HCT116 (cell line): Measurements from ENCODE around the gene FBXL15. TPM values are rescaled to one million over a fixed set of nuclear protein-coding genes. Genes with fewer than 3 reads are reported as not detected.
A peak's percentile ranks its signal among the peaks of the same experiment; 100 is the strongest.

ENCODE experiments used
- ATAC-seq: fragments of 200-7000 bp; cut with Tn5 transposase; 2 replicates; pipeline ENCODE4 v1.9.1; 2020; ENCODE audit warnings: mild to moderate bottlenecking, moderate library complexity
- BruUV-seq: library from RNA; stranded (reverse); fragments of 400-500 nt; replicated peaks from 2 replicates; lab custom pipeline; 2021; lab: Mats Ljungman, UMichigan
- CTCF ChIA-PET: fragments of 300-600 bp; sonication (Branson Sonifier 250); formaldehyde crosslinking; loops from one replicate; lab custom pipeline; 2021; ENCODE audit warnings: antibody characterized with exemption; lab: Charles Lee
- POLR2A ChIA-PET: fragments of 300-600, 350-600 bp; sonication (Branson Sonifier 250); formaldehyde crosslinking; loops from one replicate; lab custom pipeline; 2021; ENCODE audit warnings: antibody characterized with exemption; lab: Charles Lee
- RAD21 ChIA-PET, 2 experiments: fragments of 300-600 bp; sonication (Branson Sonifier 250); formaldehyde crosslinking; loops; one replicate each; lab custom pipeline; 2023; ENCODE audit warnings: low total read pairs in 2 of 2; ENCODE audit not compliant: uncharacterized antibody in 2 of 2, unreplicated experiment in 2 of 2, low non-redundant PET in 1 of 2; lab: Charles Lee
- DNase-seq: peaks from one replicate; pipeline ENCODE4 v3.0.0-alpha.2; 2010; ENCODE audit warnings: low read depth, low spot score
- H2AFZ ChIP-seq: fragments of 200-600 bp; shearing (Covaris generic), sonication (generic); 2 replicates; pipeline ENCODE4 v1.6.1; 2017; ENCODE audit warnings: low read depth, mixed run types, mixed read lengths, antibody characterized with exemption, low read length; ENCODE audit not compliant: poor library complexity, severe bottlenecking
- H3K27ac ChIP-seq: 2 replicates; pipeline ENCODE4 v1.5.1; 2012; ENCODE audit warnings: low read depth, low read length
- H3K27me3 ChIP-seq: fragments of 200-600 bp; sonication (generic); 2 replicates; pipeline ENCODE4 v1.6.1; 2016; ENCODE audit warnings: mixed run types, low read length, mixed read lengths; ENCODE audit not compliant: insufficient read depth
- H3K36me3 ChIP-seq, 2 experiments: fragments of 200-500 bp in 1 of 2; fragments of 200-600 bp in 1 of 2; sonication (Bioruptor generic) in 1 of 2; sonication (generic) in 1 of 2; 2 replicates each; pipeline versions ENCODE4 v1.5.1 to v1.6.1; 2014 to 2016; ENCODE audit warnings: low read length in 2 of 2, inconsistent platforms in 1 of 2, mixed read lengths in 1 of 2, mixed run types in 1 of 2; ENCODE audit not compliant: insufficient read depth in 2 of 2, control insufficient read depth in 1 of 2
- H3K4me1 ChIP-seq, 2 experiments: fragments of 200-600 bp in 1 of 2; sonication (generic) in 1 of 2; 2 replicates each; pipeline versions ENCODE4 v1.5.1 to v1.6.1; 2012 to 2017; ENCODE audit warnings: low read length in 2 of 2, inconsistent platforms in 1 of 2, mild to moderate bottlenecking in 1 of 2, mixed read lengths in 1 of 2, mixed run types in 1 of 2, moderate library complexity in 1 of 2; ENCODE audit not compliant: insufficient read depth in 2 of 2, control insufficient read depth in 1 of 2
- H3K4me2 ChIP-seq: fragments of 200-600 bp; sonication (generic); 2 replicates; pipeline ENCODE4 v1.6.1; 2017; ENCODE audit warnings: mixed run types, low read length, mixed read lengths
- H3K4me3 ChIP-seq, 2 experiments: fragments of 200-600 bp in 1 of 2; sonication (generic) in 1 of 2; replicated peaks in 1 of 2; 2 replicates each; pipeline ENCODE4 v1.5.1; 2011 to 2016; ENCODE audit warnings: low read length in 2 of 2, control low read depth in 1 of 2, low read depth in 1 of 2, mild to moderate bottlenecking in 1 of 2, mixed read lengths in 1 of 2, mixed run types in 1 of 2
- H3K79me2 ChIP-seq: fragments of 200-600 bp; sonication (generic); 2 replicates; pipeline ENCODE4 v1.6.1; 2017; ENCODE audit warnings: mild to moderate bottlenecking, mixed run types, low read length, moderate library complexity, mixed read lengths; ENCODE audit not compliant: insufficient read depth
- H3K9ac ChIP-seq: fragments of 200-600 bp; sonication (generic); 2 replicates; pipeline ENCODE4 v1.6.1; 2016; ENCODE audit warnings: low read length, mixed read lengths
- H3K9me2 ChIP-seq: fragments of 200-600 bp; sonication (generic), shearing (Covaris generic); 2 replicates; pipeline ENCODE4 v1.6.1; 2017; ENCODE audit warnings: mixed run types, mild to moderate bottlenecking, moderate library complexity; ENCODE audit not compliant: insufficient read depth
- H3K9me3 ChIP-seq, 2 experiments: fragments of 200-500 bp in 1 of 2; fragments of 200-600 bp in 1 of 2; sonication (Bioruptor generic) in 1 of 2; sonication (generic) in 1 of 2; 2 replicates each; pipeline ENCODE4 v1.6.1; 2014 to 2017; ENCODE audit warnings: low read length in 2 of 2, mixed read lengths in 2 of 2, inconsistent platforms in 1 of 2, low read depth in 1 of 2, mild to moderate bottlenecking in 1 of 2, mixed run types in 1 of 2, moderate library complexity in 1 of 2; ENCODE audit not compliant: control insufficient read depth in 1 of 2, insufficient read depth in 1 of 2
- H4K20me1 ChIP-seq: fragments of 200-600 bp; sonication (generic), shearing (Covaris generic); 2 replicates; pipeline ENCODE4 v1.6.1; 2017; ENCODE audit warnings: mixed run types, mild to moderate bottlenecking, moderate library complexity; ENCODE audit not compliant: insufficient read depth
- CEBPB ChIP-seq: IDR thresholded peaks from 2 replicates; pipeline ENCODE4 v1.6.1; 2012; ENCODE audit warnings: low read depth
- CTCF ChIP-seq, 3 experiments: fragments of 200-600 bp in 1 of 3; sonication (generic) in 1 of 3; IDR thresholded peaks in 2 of 3; conservative IDR thresholded peaks in 1 of 3; 2 replicates each; pipeline ENCODE4 v1.5.1; 2012 to 2017; ENCODE audit warnings: low read depth in 2 of 3, low read length in 2 of 3, antibody characterized with exemption in 1 of 3, borderline replicate concordance in 1 of 3, control low read depth in 1 of 3, mild to moderate bottlenecking in 1 of 3, mixed read lengths in 1 of 3, mixed run types in 1 of 3, moderate library complexity in 1 of 3; ENCODE audit not compliant: insufficient read depth in 1 of 3
- EZH2phosphoT487 ChIP-seq: fragments of 200-600 bp; IDR thresholded peaks from 2 replicates; pipeline ENCODE4 v1.6.1; 2018; ENCODE audit warnings: antibody characterized with exemption, borderline replicate concordance
- FOSL1 ChIP-seq: IDR thresholded peaks from 2 replicates; pipeline ENCODE4 v1.6.1; 2012; ENCODE audit warnings: low read depth
- JUND ChIP-seq: IDR thresholded peaks from 2 replicates; pipeline ENCODE4 v1.6.1; 2012
- POLR2AphosphoS5 ChIP-seq: IDR thresholded peaks from 2 replicates; pipeline ENCODE4 v1.6.1; 2011; ENCODE audit warnings: mild to moderate bottlenecking, low read depth, low read length, moderate library complexity
- REST ChIP-seq: IDR thresholded peaks from 2 replicates; pipeline ENCODE4 v1.6.1; 2012; ENCODE audit warnings: low read depth
- SIN3A ChIP-seq: IDR thresholded peaks from 2 replicates; pipeline ENCODE4 v1.6.1; 2012; ENCODE audit warnings: low read depth
- SP1 ChIP-seq: IDR thresholded peaks from 2 replicates; pipeline ENCODE4 v1.6.1; 2012; ENCODE audit warnings: low read depth
- YY1 ChIP-seq: IDR thresholded peaks from 2 replicates; pipeline ENCODE4 v1.6.1; 2011; ENCODE audit warnings: low read length, low read depth, moderate library complexity, mild to moderate bottlenecking; ENCODE audit not compliant: insufficient replicate concordance; ENCODE audit errors: extremely low read depth
- ZBTB33 ChIP-seq: IDR thresholded peaks from 2 replicates; pipeline ENCODE4 v1.6.1; 2011; ENCODE audit warnings: mild to moderate bottlenecking, low read length, moderate library complexity; ENCODE audit not compliant: insufficient replicate concordance; ENCODE audit errors: extremely low read depth
- ZFX ChIP-seq: fragments of 450-650 bp; IDR thresholded peaks from 2 replicates; pipeline ENCODE4 v1.6.1; 2017
- intact Hi-C: fragments of 100-400 bp; cut with micrococcal nuclease; formaldehyde crosslinking; loops from 2 replicates; pipeline ENCODE4 v1.10.0; 2022
- total RNA-seq: library from RNA; stranded (reverse); gene quantifications from one replicate; pipeline ENCODE4 v1.2.1, GENCODE V29; 2021; ENCODE audit not compliant: unreplicated experiment

FBXL15 gene
- total RNA-seq, 1 experiment from 2014 or later: 21.1 TPM

GRCh38 chr10:102432162-102432950 lies 11.7 kb downstream of the FBXL15 start, which contains the start of gene CUEDC2 (continued):
- peak; percentile 91 for TF ChIP-seq ZBTB33

- ATAC-seq (no peak), DNase-seq (no peak)
- H3K9ac ChIP-seq: no peak overlapping the region
- H3K27me3 ChIP-seq: peaks cover 7% of the 10 kb centered on the region; the same call in 1 of the 2 replicates
- intact Hi-C loops: no loop called here
- H3K9me3 ChIP-seq: no peaks in the 10 kb centered on the region
- H3K27ac ChIP-seq: no peak overlapping the region
- CTCF ChIA-PET: interaction anchor here (1.9 to 4.6 kb wide), 2 partner anchors 12 to 202 kb away, joined by 7 to 41 read pairs; partner anchors contain the start of gene FBXL15
- H3K79me2 ChIP-seq: peaks cover 19% of the 10 kb centered on the region
- no peaks in the 10 kb centered on the region for H3K9me2 ChIP-seq
- H3K36me3 ChIP-seq: no peaks in the 10 kb centered on the region; a peak in 1 of 4 replicates
- H3K4me1 ChIP-seq: peaks cover 0 to 26% of the 10 kb centered on the region in 2 experiments; a peak in 2 of 4 replicates
- RAD21 ChIA-PET: interaction anchor here in 1 of 2 experiments (1.1 kb wide), 1 partner anchor 203 kb away, joined by 3 read pairs; no protein-coding TSS in a partner anchor
- no peaks in the 10 kb centered on the region for H4K20me1 ChIP-seq
- POLR2A ChIA-PET: interaction anchor here (6.6 kb wide), 1 partner anchor 17 kb away, joined by 36 read pairs; the partner anchor contains the start of gene C10orf95
- no peak overlapping the region for H2AFZ ChIP-seq
- peak overlapping the region; percentile 94; the same call in 1 of the 2 replicates for H3K4me2 ChIP-seq
- BruUV-seq: no TSS peak
- no peak overlapping the region for H3K4me3 ChIP-seq
- no peak for TF ChIP-seq POLR2AphosphoS5
- TF ChIP-seq CTCF (IDR thresholded peaks at IDR 0.05 in 2 of 3, conservative IDR thresholded peaks at IDR 0.05 in 1 of 3; ENCODE audit: borderline replicate concordance in 1 of 3, insufficient read depth in 1 of 3, low read depth in 2 of 3, low read length in 2 of 3): no peak
- TF ChIP-seq CEBPB: no peak
- no peak for TF ChIP-seq EZH2phosphoT487
- no peak for TF ChIP-seq SP1
- TF ChIP-seq ZBTB33: no peak
- no peak for TF ChIP-seq REST
- TF ChIP-seq SIN3A: no peak
- TF ChIP-seq FOSL1: no peak
- no peak for TF ChIP-seq ZFX
- TF ChIP-seq YY1: no peak
- no peak for TF ChIP-seq JUND
These were observed 13.0 kb downstream of the FBXL15 start for GRCh38 chr10:102433619-102434046.
